Lower leg skin (tissue), 3 donors: ENCODE results near the gene TMEM200B.

Experiments
- CTCF ChIP-seq, 3 donors: fragments of 450-650 bp; IDR thresholded peaks; one replicate each; pipeline ENCODE4 v1.5.1; 2016; ENCODE audit warnings: antibody characterized with exemption in 3 of 3, mild to moderate bottlenecking in 3 of 3, moderate library complexity in 2 of 3
- POLR2A ChIP-seq, 2 donors: fragments of 450-650 bp; IDR thresholded peaks; one replicate each; pipeline ENCODE4 v1.6.1; 2016 to 2017; ENCODE audit warnings: antibody characterized with exemption in 2 of 2, mild to moderate bottlenecking in 1 of 2, moderate library complexity in 1 of 2

GRCh38 chr1:29122682-29123052 lies 1.0 kb downstream of the TMEM200B start:
- no peak for TF ChIP-seq CTCF (IDR thresholded peaks at IDR 0.05)
- no peak for TF ChIP-seq POLR2A (IDR thresholded peaks at IDR 0.05)
